ENCODE results near the gene POU2F3.

DNA sequence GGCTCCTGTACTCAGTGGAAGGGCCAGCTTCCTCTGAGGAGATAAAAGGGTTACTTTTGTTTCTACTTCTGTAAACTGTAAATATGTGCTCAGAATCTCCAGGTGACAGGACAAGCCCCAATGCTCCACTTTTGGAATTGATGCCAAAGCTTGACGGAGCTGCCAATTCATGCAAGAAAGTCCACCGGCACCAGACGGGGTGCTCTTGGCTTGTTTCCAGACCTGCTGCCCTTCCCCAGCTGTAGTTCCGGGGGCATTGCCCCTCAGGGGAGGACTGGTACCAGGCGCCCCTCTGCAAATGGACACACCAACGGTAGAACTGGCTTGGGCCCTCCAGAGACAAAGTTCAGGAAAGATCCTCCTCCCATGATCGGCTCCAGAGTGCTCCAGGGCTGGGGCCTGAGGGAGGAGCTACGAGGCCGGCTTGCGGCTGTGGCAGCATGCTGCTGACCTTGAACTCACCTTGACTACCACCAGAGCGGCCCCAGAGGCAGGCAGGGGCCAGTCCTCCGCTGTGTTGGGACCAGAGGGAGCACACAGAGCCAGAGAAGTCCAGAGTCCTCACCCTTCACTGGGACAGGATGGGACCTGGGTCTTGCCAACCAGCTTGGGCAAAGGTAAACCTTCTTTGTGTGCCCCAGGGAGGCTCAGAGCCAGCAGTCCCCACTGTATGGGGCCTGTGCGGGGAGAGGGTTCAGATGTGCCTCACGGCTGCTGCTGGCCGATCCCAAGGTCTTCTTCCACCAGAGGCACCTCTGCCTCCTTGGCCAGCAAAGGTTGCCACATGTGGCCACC, 46.9 kb upstream of the POU2F3 start:
- TF ChIP-seq, protein P1, sequence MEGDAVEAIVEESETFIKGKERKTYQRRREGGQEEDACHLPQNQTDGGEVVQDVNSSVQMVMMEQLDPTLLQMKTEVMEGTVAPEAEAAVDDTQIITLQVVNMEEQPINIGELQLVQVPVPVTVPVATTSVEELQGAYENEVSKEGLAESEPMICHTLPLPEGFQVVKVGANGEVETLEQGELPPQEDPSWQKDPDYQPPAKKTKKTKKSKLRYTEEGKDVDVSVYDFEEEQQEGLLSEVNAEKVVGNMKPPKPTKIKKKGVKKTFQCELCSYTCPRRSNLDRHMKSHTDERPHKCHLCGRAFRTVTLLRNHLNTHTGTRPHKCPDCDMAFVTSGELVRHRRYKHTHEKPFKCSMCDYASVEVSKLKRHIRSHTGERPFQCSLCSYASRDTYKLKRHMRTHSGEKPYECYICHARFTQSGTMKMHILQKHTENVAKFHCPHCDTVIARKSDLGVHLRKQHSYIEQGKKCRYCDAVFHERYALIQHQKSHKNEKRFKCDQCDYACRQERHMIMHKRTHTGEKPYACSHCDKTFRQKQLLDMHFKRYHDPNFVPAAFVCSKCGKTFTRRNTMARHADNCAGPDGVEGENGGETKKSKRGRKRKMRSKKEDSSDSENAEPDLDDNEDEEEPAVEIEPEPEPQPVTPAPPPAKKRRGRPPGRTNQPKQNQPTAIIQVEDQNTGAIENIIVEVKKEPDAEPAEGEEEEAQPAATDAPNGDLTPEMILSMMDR (IDR thresholded peaks at IDR 0.05; ENCODE audit: low read length): no peak
- TF ChIP-seq EZH2 (IDR thresholded peaks at IDR 0.05; ENCODE audit: borderline replicate concordance, low read length): no peak

All from OCI-LY1 (cell line).